HT1080 (cell line): ENCODE measurements around the gene BRCA2. TPM values are rescaled to one million over a fixed set of nuclear protein-coding genes. Genes with fewer than 3 reads are reported as not detected.
"Not testable (repeated sequence)": the region's sequence is repeated elsewhere in the genome, so short reads cannot be mapped to it uniquely, and the experiment has no call there.

Experiments
- DNase-seq: peaks from one replicate; pipeline ENCODE4 v3.0.0-alpha.2; 2015; ENCODE audit warnings: low read depth
- total RNA-seq: library from RNA; depleted of rRNA; stranded (reverse); fragments of >200 nt; shearing (Covaris generic); gene quantifications from 2 replicates; pipeline ENCODE4 v1.2.3, GENCODE V29; 2014

Gene BRCA2
- total RNA-seq, 1 experiment from 2014 or later = 8.0 TPM

- DNase-seq = no peak
Measured at GRCh38 chr13:32309312-32310133, 5.8 kb upstream of the BRCA2 start.

- peak; percentile 65 for DNase-seq
Measured at GRCh38 chr13:32310134-32310706, 5.1 kb upstream of the BRCA2 start.

GRCh38 chr13:32311188-32311897 lies 4.0 kb upstream of the BRCA2 start:
- DNase-seq = no peak

- DNase-seq = no peak
Measured at GRCh38 chr13:32314271-32315237, 754 bp upstream of the BRCA2 start.

GRCh38 chr13:32316028-32316339 lies 676 bp downstream of the BRCA2 start:
- no peak for DNase-seq

GRCh38 chr13:32316501-32316900 lies 1.2 kb downstream of the BRCA2 start:
- DNase-seq = no peak

- no peak for DNase-seq
Measured at GRCh38 chr13:32317716-32318465, 2.6 kb downstream of the BRCA2 start.

GRCh38 chr13:32320528-32320927 lies 5.2 kb downstream of the BRCA2 start:
- DNase-seq = no peak

- DNase-seq = peak; percentile 63
Measured at GRCh38 chr13:32323912-32324311, 8.6 kb downstream of the BRCA2 start.

GRCh38 chr13:32330441-32330840 lies 15.1 kb downstream of the BRCA2 start:
- peak; percentile 70 for DNase-seq

GRCh38 chr13:32334671-32335070 lies 19.4 kb downstream of the BRCA2 start:
- DNase-seq = no peak

GRCh38 chr13:32340914-32341313 lies 25.6 kb downstream of the BRCA2 start:
- no peak for DNase-seq

GRCh38 chr13:32347651-32348050 lies 32.3 kb downstream of the BRCA2 start:
- DNase-seq = no peak

GRCh38 chr13:32350839-32351441 lies 35.6 kb downstream of the BRCA2 start:
- DNase-seq = not testable (repeated sequence)

GRCh38 chr13:32354040-32354439 lies 38.7 kb downstream of the BRCA2 start:
- no peak for DNase-seq

GRCh38 chr13:32355935-32356334 lies 40.6 kb downstream of the BRCA2 start:
- not testable (repeated sequence) for DNase-seq

GRCh38 chr13:32362574-32362973 lies 47.3 kb downstream of the BRCA2 start:
- DNase-seq = no peak

GRCh38 chr13:32370805-32371204 lies 55.5 kb downstream of the BRCA2 start:
- DNase-seq = no peak

- no peak for DNase-seq
Measured at GRCh38 chr13:32376642-32377415, 61.5 kb downstream of the BRCA2 start.
